ENCODE data around the gene CLK4. TPM values are rescaled to one million over a fixed set of nuclear protein-coding genes. Genes with fewer than 3 reads are reported as not detected.
A peak's percentile ranks its signal among the peaks of the same experiment; 100 is the strongest.

CLK4 gene
- polyA plus RNA-seq, 3 donors from 2014 or later, result 9.3 to 18.0 (median 16.9) TPM

DNA sequence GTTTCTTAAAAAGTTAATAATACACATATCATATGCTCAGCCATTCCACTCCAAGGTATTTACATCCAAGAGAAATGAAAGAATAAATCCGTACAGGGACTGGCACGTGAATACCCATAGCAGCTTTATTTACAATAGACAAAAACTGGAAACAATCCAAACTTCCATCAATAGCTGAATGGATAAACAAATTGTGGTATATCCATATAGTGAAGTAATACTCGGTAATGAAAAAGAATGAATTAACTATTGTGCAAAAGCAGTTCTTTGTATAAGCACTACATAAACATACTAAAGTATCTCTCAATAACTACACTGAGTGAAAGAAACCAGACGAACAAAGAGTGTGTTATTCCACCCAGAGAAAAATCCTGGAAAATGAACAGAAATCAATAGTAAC lies 54.2 kb downstream of the CLK4 start:
- H3K4me3 Mint-ChIP-seq, result no peak overlapping the region
- H3K27me3 Mint-ChIP-seq (ENCODE audit: low read depth in 3 of 3), result peaks cover 2 to 11% (median 4%) of the 10 kb centered on the region in 3 donors
- H3K27ac Mint-ChIP-seq, result no peak overlapping the region
- H3K36me3 Mint-ChIP-seq, result no peaks in the 10 kb centered on the region
- H3K4me1 Mint-ChIP-seq, result no peaks in the 10 kb centered on the region
- DNase-seq, result no peak
- H3K9me3 Mint-ChIP-seq, result no peaks in the 10 kb centered on the region

DNA sequence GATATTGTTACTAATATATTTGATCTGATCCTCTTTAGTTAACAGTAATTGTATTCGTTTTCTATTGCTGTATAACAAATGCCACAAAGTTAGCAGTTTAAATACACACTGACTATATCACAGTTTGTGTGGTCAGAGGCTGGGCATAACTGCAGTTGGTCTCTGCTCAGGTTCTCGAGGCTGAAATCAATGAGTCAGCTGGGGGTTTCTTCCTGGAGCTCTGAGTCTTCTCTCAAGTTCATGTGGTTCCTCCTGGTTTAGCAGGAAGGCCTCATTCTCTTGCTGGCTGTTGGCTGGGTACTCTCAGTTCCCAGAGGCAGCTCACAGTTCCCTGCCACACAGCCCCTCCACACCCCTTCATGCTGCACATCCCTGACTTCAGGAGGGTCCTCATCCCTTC lies 57.4 kb downstream of the CLK4 start:
- Mint-ChIP-seq H3K9me3 (no peaks in the 10 kb centered on the region), H3K4me1 (no peaks in the 10 kb centered on the region), H3K4me3 (no peak overlapping the region), H3K27ac (no peak overlapping the region), H3K36me3 (no peaks in the 10 kb centered on the region), H3K27me3 (ENCODE audit: low read depth in 3 of 3) (peaks cover 3 to 11% (median 6%) of the 10 kb centered on the region in 3 donors)
- DNase-seq, result no peak

GRCh38 chr5:178564811-178565550 lies 61.9 kb downstream of the CLK4 start:
- DNase-seq, result no peak
- Mint-ChIP-seq H3K9me3 (no peaks in the 10 kb centered on the region), H3K27me3 (ENCODE audit: low read depth in 3 of 3) (peaks cover 6 to 20% (median 7%) of the 10 kb centered on the region in 3 donors), H3K4me3 (no peak overlapping the region), H3K36me3 (no peaks in the 10 kb centered on the region), H3K4me1 (peaks cover 0 to 12% of the 10 kb centered on the region in 2 donors), H3K27ac (no peak overlapping the region)

- peaks cover 0 to 12% of the 10 kb centered on the region in 2 donors for H3K4me1 Mint-ChIP-seq
- H3K9me3 Mint-ChIP-seq, result no peaks in the 10 kb centered on the region
- DNase-seq, result no peak
- H3K36me3 Mint-ChIP-seq, result no peaks in the 10 kb centered on the region
- no peak overlapping the region for H3K4me3 Mint-ChIP-seq
- H3K27ac Mint-ChIP-seq, result no peak overlapping the region
- peaks cover 3 to 20% (median 10%) of the 10 kb centered on the region in 3 donors for H3K27me3 Mint-ChIP-seq (ENCODE audit: low read depth in 3 of 3)
Measured at GRCh38 chr5:178564397-178564796, 62.5 kb downstream of the CLK4 start.

DNA sequence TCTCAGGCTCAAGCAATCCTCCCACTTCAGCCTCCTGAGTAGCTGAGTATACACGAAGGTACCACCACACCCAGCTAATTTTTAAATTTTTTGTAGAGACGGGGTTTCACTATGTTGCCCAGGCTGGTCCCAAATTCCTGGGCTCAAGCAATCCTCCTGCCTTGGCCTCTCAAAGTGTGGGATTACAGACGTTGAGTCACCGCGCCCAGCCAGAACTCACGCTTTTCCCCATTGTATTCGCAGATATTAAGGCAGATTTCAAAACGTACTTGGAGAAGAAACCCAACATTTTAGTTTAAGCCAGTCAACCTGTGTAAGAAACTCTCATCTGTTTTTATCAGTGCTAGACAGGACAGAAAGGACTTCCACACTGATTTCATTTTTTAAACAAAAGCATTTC lies 63.2 kb downstream of the CLK4 start:
- Mint-ChIP-seq H3K27ac (no peak overlapping the region), H3K4me1 (peaks cover 0 to 12% of the 10 kb centered on the region in 2 donors), H3K9me3 (no peaks in the 10 kb centered on the region), H3K27me3 (ENCODE audit: low read depth in 3 of 3) (peaks cover 3 to 23% (median 10%) of the 10 kb centered on the region in 3 donors), H3K4me3 (no peak overlapping the region), H3K36me3 (no peaks in the 10 kb centered on the region)
- no peak for DNase-seq

DNA sequence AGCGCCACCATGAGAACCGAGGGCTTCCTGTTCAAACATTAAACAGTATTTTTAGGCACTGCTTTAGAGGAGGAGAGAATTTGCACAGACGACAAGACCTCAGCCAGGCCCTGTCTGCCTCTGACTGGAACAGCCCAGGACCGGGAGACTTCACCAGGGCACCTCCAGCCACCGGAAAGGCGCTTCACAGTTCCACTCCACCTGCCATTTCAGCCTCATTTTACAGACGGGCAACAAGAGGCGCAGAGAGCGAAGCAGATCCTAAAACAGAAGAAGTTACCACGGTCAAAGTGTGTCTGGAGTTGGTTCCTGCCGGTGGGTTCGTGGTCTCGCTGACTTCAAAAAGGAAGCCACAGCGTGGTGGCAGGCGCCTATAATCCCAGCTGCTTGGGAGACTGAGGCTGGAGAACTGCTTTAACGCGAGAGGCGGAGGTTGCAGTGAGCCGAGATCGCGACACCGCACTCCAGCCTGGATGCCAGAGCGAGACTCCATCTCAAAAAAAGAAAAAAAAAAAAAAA lies 65.0 kb downstream of the CLK4 start:
- peak overlapping the region in 1 of 6 donors; percentile 53 for H3K27ac Mint-ChIP-seq
- peaks cover 3 to 25% (median 6%) of the 10 kb centered on the region in 3 donors for H3K27me3 Mint-ChIP-seq (ENCODE audit: low read depth in 3 of 3)
- no peak for DNase-seq
- no peaks in the 10 kb centered on the region for H3K36me3 Mint-ChIP-seq
- H3K4me3 Mint-ChIP-seq, result no peak overlapping the region
- H3K9me3 Mint-ChIP-seq, result no peaks in the 10 kb centered on the region
- H3K4me1 Mint-ChIP-seq, result peaks cover 0 to 12% of the 10 kb centered on the region in 2 donors

DNA sequence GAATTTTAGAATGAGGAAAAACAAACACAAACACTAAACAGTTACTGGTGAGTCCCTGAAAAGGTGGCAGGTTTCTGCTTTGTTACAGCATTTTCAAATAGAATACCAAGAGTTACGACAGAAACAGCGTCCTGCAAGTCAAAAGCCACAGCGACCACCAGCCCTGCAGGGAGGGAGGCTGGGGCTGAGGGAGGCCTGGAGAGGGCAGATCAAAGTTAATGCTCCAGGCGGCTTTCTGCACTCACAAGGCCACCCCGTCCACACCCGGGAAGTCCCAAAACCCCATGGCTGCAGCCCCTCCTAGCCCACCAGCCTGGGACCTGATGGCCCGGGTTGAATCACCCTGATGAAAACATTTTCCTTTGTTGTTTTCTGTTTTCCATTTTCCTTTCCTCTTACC lies 65.9 kb downstream of the CLK4 start:
- Mint-ChIP-seq H3K4me1 (peaks cover 0 to 12% of the 10 kb centered on the region in 2 donors), H3K4me3 (no peak overlapping the region), H3K27ac (no peak overlapping the region), H3K9me3 (no peaks in the 10 kb centered on the region), H3K27me3 (ENCODE audit: low read depth in 3 of 3) (peaks cover 3 to 22% (median 6%) of the 10 kb centered on the region in 3 donors), H3K36me3 (no peaks in the 10 kb centered on the region)
- no peak for DNase-seq

DNA sequence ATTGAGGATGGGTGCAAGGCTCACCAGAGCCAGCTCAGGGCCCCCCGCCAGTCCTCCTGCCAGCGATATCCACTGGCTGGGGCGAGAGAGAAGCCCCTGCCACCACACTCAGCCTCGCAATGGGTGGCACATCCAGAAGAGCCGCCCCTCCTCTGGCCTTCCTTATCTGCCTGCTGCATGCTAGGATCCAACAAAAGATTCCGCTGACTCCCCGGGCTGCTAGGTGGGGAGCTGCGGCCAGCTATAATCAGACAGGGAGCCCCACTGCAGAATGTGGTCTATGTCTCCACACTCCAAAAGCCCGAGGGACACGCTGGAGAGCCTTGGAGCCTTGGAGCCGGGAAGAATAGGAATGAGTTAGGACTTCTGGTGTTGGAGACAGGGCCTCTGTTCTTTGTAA lies 69.4 kb downstream of the CLK4 start:
- DNase-seq, result no peak
- Mint-ChIP-seq H3K27ac (no peak overlapping the region), H3K27me3 (ENCODE audit: low read depth in 3 of 3) (peaks cover 0 to 10% (median 8%) of the 10 kb centered on the region in 3 donors), H3K36me3 (no peaks in the 10 kb centered on the region), H3K4me1 (peaks cover 0 to 12% of the 10 kb centered on the region in 2 donors), H3K9me3 (no peaks in the 10 kb centered on the region), H3K4me3 (no peak overlapping the region)

- Mint-ChIP-seq H3K27me3 (ENCODE audit: low read depth in 3 of 3) (peaks cover 0 to 9% (median 9%) of the 10 kb centered on the region in 3 donors), H3K36me3 (no peaks in the 10 kb centered on the region), H3K4me3 (no peak overlapping the region), H3K4me1 (peaks cover 0 to 7% of the 10 kb centered on the region in 2 donors), H3K9me3 (no peaks in the 10 kb centered on the region), H3K27ac (no peak overlapping the region)
- no peak for DNase-seq
Measured at GRCh38 chr5:178555771-178556211, 71.1 kb downstream of the CLK4 start.

- Mint-ChIP-seq H3K36me3 (no peaks in the 10 kb centered on the region), H3K4me1 (no peaks in the 10 kb centered on the region), H3K4me3 (no peak overlapping the region), H3K27me3 (ENCODE audit: low read depth in 3 of 3) (peaks cover 0 to 9% (median 9%) of the 10 kb centered on the region in 3 donors), H3K9me3 (no peaks in the 10 kb centered on the region), H3K27ac (no peak overlapping the region)
- DNase-seq, result no peak
Measured at GRCh38 chr5:178555005-178555404, 71.8 kb downstream of the CLK4 start.

- Mint-ChIP-seq H3K27me3 (ENCODE audit: low read depth in 3 of 3) (peaks cover 0 to 8% (median 6%) of the 10 kb centered on the region in 3 donors), H3K27ac (no peak overlapping the region), H3K9me3 (no peaks in the 10 kb centered on the region), H3K36me3 (no peaks in the 10 kb centered on the region), H3K4me3 (no peak overlapping the region), H3K4me1 (no peaks in the 10 kb centered on the region)
- no peak for DNase-seq
Measured at GRCh38 chr5:178554311-178554710, 72.5 kb downstream of the CLK4 start.

- peaks cover 0 to 2% of the 10 kb centered on the region in 2 donors for H3K4me1 Mint-ChIP-seq
- H3K36me3 Mint-ChIP-seq, result no peaks in the 10 kb centered on the region
- peaks cover 0 to 6% (median 5%) of the 10 kb centered on the region in 3 donors for H3K27me3 Mint-ChIP-seq (ENCODE audit: low read depth in 3 of 3)
- no peak for DNase-seq
- no peak overlapping the region for H3K27ac Mint-ChIP-seq
- H3K9me3 Mint-ChIP-seq, result no peaks in the 10 kb centered on the region
- H3K4me3 Mint-ChIP-seq, result no peak overlapping the region
Measured at GRCh38 chr5:178553517-178553916, 73.3 kb downstream of the CLK4 start.

Data from immature natural killer cell (primary cell).